PC-9 (cell line): ENCODE results near the gene SOX10.

Experiments used
- EZH2 ChIP-seq: fragments of 200-600 bp; sonication (generic); IDR thresholded peaks from 2 replicates; pipeline ENCODE4 v1.8.0; 2017; ENCODE audit warnings: antibody characterized with exemption, low read depth
- TF ChIP-seq, protein P1 (sequence below): fragments of 200-600 bp; sonication (generic); conservative IDR thresholded peaks from 2 replicates; pipeline ENCODE4 v1.6.1; 2017; ENCODE audit warnings: mixed run types, antibody characterized with exemption, mild to moderate bottlenecking, moderate library complexity

DNA sequence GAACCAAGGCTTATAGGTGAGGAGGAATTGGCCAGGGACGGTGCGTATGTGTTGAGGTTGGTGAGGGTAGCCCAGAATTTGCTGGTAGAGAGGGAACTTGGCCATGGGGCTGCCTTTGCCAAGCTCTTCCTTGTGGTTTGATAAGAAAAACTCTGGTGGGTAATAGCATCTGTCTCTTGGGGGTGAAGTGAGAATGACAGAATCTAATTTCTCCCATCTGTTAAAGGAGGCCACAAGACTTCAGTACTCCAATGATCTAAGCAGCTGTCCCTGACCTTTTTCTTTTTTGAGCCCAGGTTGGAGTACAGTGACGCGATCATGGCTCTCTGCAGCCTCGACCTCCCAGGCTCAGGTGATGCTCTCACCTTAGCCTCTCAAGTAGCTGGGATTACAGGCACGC lies 36.9 kb upstream of the SOX10 start:
- no peak for TF ChIP-seq EZH2
- TF ChIP-seq, protein P1, sequence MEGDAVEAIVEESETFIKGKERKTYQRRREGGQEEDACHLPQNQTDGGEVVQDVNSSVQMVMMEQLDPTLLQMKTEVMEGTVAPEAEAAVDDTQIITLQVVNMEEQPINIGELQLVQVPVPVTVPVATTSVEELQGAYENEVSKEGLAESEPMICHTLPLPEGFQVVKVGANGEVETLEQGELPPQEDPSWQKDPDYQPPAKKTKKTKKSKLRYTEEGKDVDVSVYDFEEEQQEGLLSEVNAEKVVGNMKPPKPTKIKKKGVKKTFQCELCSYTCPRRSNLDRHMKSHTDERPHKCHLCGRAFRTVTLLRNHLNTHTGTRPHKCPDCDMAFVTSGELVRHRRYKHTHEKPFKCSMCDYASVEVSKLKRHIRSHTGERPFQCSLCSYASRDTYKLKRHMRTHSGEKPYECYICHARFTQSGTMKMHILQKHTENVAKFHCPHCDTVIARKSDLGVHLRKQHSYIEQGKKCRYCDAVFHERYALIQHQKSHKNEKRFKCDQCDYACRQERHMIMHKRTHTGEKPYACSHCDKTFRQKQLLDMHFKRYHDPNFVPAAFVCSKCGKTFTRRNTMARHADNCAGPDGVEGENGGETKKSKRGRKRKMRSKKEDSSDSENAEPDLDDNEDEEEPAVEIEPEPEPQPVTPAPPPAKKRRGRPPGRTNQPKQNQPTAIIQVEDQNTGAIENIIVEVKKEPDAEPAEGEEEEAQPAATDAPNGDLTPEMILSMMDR, result no peak
